Measurements from ENCODE around the gene DTX2. TPM values are rescaled to one million over a fixed set of nuclear protein-coding genes. Genes with fewer than 3 reads are reported as not detected.
"Not testable (repeated sequence)": the region's sequence is repeated elsewhere in the genome, so short reads cannot be mapped to it uniquely, and the experiment has no call there.

DTX2 gene
- 8.0 TPM for polyA plus RNA-seq (ENCODE audit: insufficient read length)

- DNase-seq: not testable (repeated sequence)
Observed at GRCh38 chr7:76461464-76462101, at the start of gene DTX2. TSS of gene DTX2 (plus strand) at chr7:76461709. CDS start at chr7:76480510, 18,801 bp downstream.

- DNase-seq: no peak
Observed at GRCh38 chr7:76412249-76412648, 49.3 kb upstream of the DTX2 start.

GRCh38 chr7:76417654-76418310 is 43.7 kb upstream of the DTX2 start:
- not testable (repeated sequence) for DNase-seq

GRCh38 chr7:76421097-76421496 is 40.4 kb upstream of the DTX2 start:
- DNase-seq: not testable (repeated sequence)

GRCh38 chr7:76423666-76424412 is 37.7 kb upstream of the DTX2 start:
- no peak for DNase-seq

GRCh38 chr7:76424413-76425111 is 36.9 kb upstream of the DTX2 start, which contains the start of gene ZP3:
TSS of gene ZP3 (plus strand) at chr7:76424950. CDS start at chr7:76424965, 15 bp downstream.
- no peak for DNase-seq

- no peak for DNase-seq
Observed at GRCh38 chr7:76425156-76425555, 36.4 kb upstream of the DTX2 start.

GRCh38 chr7:76425558-76425957 is 36.0 kb upstream of the DTX2 start:
- not testable (repeated sequence) for DNase-seq

- no peak for DNase-seq
Observed at GRCh38 chr7:76426246-76426645, 35.3 kb upstream of the DTX2 start.

- DNase-seq: no peak
Observed at GRCh38 chr7:76427635-76428034, 33.9 kb upstream of the DTX2 start.

- no peak for DNase-seq
Observed at GRCh38 chr7:76428149-76428823, 33.2 kb upstream of the DTX2 start.

GRCh38 chr7:76428868-76429805 is 32.4 kb upstream of the DTX2 start:
- DNase-seq: no peak

GRCh38 chr7:76430211-76430610 is 31.3 kb upstream of the DTX2 start:
- no peak for DNase-seq

GRCh38 chr7:76430836-76431235 is 30.7 kb upstream of the DTX2 start:
- no peak for DNase-seq

GRCh38 chr7:76437873-76438272 is 23.6 kb upstream of the DTX2 start:
- peak; percentile 31 for DNase-seq

- not testable (repeated sequence) for DNase-seq
Observed at GRCh38 chr7:76439120-76439888, 22.2 kb upstream of the DTX2 start.

GRCh38 chr7:76440404-76440803 is 21.1 kb upstream of the DTX2 start:
- not testable (repeated sequence) for DNase-seq

- not testable (repeated sequence) for DNase-seq
Observed at GRCh38 chr7:76441792-76442191, 19.7 kb upstream of the DTX2 start.

GRCh38 chr7:76442664-76443446 is 18.7 kb upstream of the DTX2 start:
- DNase-seq: not testable (repeated sequence)
